PFSK-1 (cell line): Measurements from ENCODE around the gene CYP27C1.

Experiments
- FOXP2 ChIP-seq: optimal IDR thresholded peaks from 2 replicates; pipeline ENCODE3; 2011; ENCODE audit warnings: borderline replicate concordance, control low read depth, inconsistent platforms; ENCODE audit not compliant: insufficient read depth; ENCODE audit errors: extremely low read length, extremely low read depth
- POLR2AphosphoS5 ChIP-seq: IDR thresholded peaks from 2 replicates; pipeline ENCODE4 v1.6.1; 2012; ENCODE audit warnings: low read depth, mild to moderate bottlenecking, control low read depth, low read length, moderate library complexity
- REST ChIP-seq, 2 experiments: IDR thresholded peaks; 2 replicates each; pipeline versions ENCODE4 v1.6.1 to v1.8.0; 2011 to 2012; ENCODE audit warnings: low read depth in 2 of 2, low read length in 2 of 2, control low read depth in 1 of 2, inconsistent platforms in 1 of 2, mild to moderate bottlenecking in 1 of 2, moderate library complexity in 1 of 2; ENCODE audit not compliant: insufficient read depth in 1 of 2
- SIN3A ChIP-seq: IDR thresholded peaks from 2 replicates; pipeline ENCODE4 v1.6.1; 2012; ENCODE audit warnings: mild to moderate bottlenecking, low read length, moderate library complexity, borderline replicate concordance; ENCODE audit not compliant: insufficient read depth
- TAF1 ChIP-seq: IDR thresholded peaks from 2 replicates; pipeline ENCODE4 v1.6.1; 2012; ENCODE audit warnings: low read length, control low read depth, borderline replicate concordance; ENCODE audit not compliant: insufficient read depth

The CYP27C1 gene

DNA sequence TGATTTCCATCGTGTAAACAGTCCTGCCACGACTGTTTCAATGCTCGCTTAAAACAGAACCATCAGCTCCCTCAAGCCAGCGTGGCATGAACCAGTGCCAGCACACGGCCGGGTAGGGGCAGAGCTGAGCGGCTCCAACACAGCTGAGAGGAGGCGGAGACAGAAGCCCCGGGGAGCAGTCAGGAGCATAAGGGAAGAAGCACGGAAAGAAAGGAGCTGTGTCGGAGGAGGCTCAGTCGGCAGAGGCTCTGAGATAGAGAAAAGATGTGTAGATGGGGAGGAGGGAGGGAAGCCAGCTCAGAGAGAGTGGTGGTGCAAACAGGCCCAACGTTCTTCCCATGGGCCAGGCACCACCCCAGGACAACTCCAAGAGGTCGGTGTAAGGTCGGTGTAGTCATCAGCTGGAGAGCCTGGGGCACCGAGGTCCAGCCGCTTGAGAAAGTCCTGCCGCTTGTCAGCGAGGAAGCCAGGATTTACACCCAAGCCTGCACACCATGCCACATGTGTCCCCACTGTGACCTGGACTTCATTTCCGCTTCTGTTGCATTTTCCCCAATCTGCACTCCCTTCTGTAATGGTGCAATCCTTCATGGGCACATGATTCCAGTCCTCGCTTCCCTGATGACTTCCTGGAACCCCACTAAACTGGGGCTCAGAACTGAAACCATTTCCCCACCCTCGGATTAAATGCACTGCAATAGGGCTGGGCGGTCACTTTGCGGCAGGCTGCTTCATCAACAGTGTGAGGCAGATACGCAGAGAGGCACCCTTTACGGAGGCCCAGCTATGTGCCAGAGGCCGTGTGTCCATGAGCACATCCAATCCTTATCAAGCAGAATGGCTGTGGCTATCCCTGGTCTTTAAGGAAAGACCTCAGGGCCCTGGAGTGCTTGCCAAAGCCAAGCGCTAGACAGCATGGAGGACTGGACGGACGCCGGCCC is 43.5 kb downstream of the CYP27C1 start:
- TF ChIP-seq SIN3A (no peak), POLR2AphosphoS5 (no peak)

DNA sequence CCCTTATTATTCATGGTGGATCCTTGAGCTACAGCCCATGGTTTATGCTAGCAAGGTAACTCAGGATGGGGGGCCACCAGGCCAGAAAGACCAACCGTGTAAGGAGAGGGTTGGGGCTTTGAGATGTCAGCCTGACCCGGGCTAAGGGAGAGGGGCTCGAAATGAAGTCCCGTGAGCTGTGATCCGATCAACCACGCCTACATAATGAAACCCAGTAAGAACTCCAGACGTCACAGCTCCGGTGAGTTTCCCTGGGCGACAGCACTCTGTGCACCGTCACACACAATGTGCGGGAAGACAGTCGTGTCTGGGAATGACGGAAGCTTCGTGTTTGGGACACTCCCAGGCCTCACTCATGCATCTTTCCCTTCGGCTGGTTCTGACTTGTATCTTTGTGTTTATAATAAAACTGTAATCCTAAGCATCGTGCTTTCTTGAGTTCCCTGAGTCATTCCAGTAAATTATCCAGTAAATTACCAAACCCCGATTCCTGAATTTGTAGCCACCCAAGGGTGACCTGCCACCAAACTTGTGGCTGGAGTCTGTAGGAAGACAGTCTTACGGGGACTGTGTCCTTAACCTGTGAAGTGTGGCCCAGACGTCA is 44.2 kb downstream of the CYP27C1 start:
- TF ChIP-seq TAF1 (no peak), POLR2AphosphoS5 (no peak), SIN3A (no peak), FOXP2 (no peak), REST (IDR thresholded peaks at IDR 0.05; ENCODE audit: insufficient read depth in 1 of 2, low read depth in 2 of 2, low read length in 2 of 2) (no peak)

DNA sequence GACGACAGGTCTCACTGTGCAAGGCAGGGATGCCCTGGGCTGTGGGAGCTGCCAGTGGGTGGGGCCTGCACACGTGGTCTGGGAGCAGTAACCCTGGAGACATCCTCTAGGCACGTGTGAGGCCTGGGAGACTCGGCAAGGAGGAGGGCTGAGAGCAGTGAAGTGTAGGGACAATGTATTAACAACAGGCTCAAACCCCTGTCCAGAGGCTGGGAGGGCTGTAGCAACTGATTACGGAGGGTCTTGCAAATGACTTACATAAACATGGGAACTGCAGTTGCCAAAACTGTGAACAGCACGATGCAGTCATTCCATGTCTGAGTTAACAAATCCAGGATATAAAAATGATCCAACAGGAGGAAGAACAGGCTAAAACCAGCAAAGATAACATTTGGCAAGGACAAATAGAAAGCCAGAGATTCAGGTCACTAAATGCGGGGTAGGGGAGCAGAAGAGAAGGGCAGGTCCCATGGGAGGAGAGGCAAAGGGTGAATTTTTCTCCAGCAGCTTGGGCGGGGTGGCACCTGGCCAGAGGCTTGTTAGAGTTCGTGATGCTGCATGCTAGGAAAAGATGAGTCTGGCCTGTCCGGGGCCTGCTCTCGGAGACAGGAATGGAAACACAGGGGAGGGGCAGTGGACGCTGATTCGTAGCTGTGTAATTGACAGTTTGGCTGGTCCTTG is 44.9 kb downstream of the CYP27C1 start:
- TF ChIP-seq TAF1 (no peak), FOXP2 (no peak), REST (IDR thresholded peaks at IDR 0.05; ENCODE audit: insufficient read depth in 1 of 2, low read depth in 2 of 2, low read length in 2 of 2) (no peak)

DNA sequence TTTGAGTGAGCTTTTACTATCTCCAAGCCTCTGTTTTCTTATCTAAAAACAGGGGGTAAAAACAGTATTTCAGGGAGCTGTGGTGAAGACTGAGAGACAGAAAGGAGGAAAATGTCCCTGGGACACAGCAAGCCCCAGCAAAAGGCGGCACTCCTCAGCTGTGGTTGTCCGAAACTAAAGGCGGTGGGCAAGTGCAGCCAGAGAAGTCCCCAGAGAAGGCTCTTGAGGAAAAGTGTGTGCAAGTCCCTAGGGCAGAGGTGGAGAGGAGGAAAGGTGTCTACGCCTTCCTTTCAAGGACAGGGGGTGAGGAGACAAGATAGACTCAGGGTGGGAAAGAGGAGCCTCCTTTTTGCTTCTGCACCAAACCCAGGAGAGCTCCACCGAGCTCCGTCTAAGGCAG is 45.5 kb downstream of the CYP27C1 start:
- TF ChIP-seq SIN3A (no peak), POLR2AphosphoS5 (no peak), REST (IDR thresholded peaks at IDR 0.05; ENCODE audit: insufficient read depth in 1 of 2, low read depth in 2 of 2, low read length in 2 of 2) (no peak), TAF1 (no peak), FOXP2 (no peak)

GRCh38 chr2:127174136-127174535 is 46.0 kb downstream of the CYP27C1 start:
- TF ChIP-seq REST (IDR thresholded peaks at IDR 0.05; ENCODE audit: insufficient read depth in 1 of 2, low read depth in 2 of 2, low read length in 2 of 2) (no peak), TAF1 (no peak), FOXP2 (no peak), POLR2AphosphoS5 (no peak), SIN3A (no peak)
